CD4-positive, alpha-beta T cell (primary cell): Measurements from ENCODE around the gene ACER3. TPM values are rescaled to one million over a fixed set of nuclear protein-coding genes. Genes with fewer than 3 reads are reported as not detected.

Experiments
- ATAC-seq: fragments of 200-7000 bp; cut with Tn5 transposase; one replicate; pipeline ENCODE4 v1.10.0; 2022; ENCODE audit warnings: mild to moderate bottlenecking; ENCODE audit not compliant: poor library complexity
- CTCF ChIA-PET: fragments of 350-600 bp; sonication (Branson Sonifier 250); formaldehyde crosslinking; loops from one replicate; lab custom pipeline; 2021; ENCODE audit warnings: antibody characterized with exemption, inconsistent platforms; lab: Charles Lee
- POLR2A ChIA-PET: fragments of 350-600 bp; sonication (Branson Sonifier 250); formaldehyde crosslinking; loops from one replicate; lab custom pipeline; 2021; ENCODE audit warnings: antibody characterized with exemption, inconsistent platforms; lab: Charles Lee
- DNase-seq, 14 experiments: peaks; one replicate each; pipeline ENCODE4 v3.0.0-alpha.2; 2013 to 2020; ENCODE audit warnings: mixed read lengths in 2 of 14
- H3K27ac ChIP-seq, 2 donors: one replicate each; pipeline versions ENCODE4 v1.5.1 to v1.7.0; 2013; ENCODE audit warnings: low read length in 2 of 2, low read depth in 1 of 2, mild to moderate bottlenecking in 1 of 2
- H3K27me3 ChIP-seq, 2 experiments: 1 replicate in 1 of 2; 2 replicates in 1 of 2; pipeline versions ENCODE4 v1.6.1 to v1.7.0; 2013; ENCODE audit warnings: low read length in 2 of 2, control low read depth in 1 of 2, mild to moderate bottlenecking in 1 of 2, moderate library complexity in 1 of 2; ENCODE audit not compliant: insufficient read depth in 2 of 2, control insufficient read depth in 1 of 2
- H3K36me3 ChIP-seq: one replicate; pipeline ENCODE4 v1.6.1; 2013; ENCODE audit warnings: low read length, control low read depth; ENCODE audit not compliant: insufficient read depth
- H3K4me1 ChIP-seq: one replicate; pipeline ENCODE4 v1.6.1; 2013; ENCODE audit warnings: low read length, control low read depth; ENCODE audit not compliant: insufficient read depth
- H3K4me3 ChIP-seq: one replicate; pipeline ENCODE4 v1.5.1; 2013; ENCODE audit warnings: mild to moderate bottlenecking, low read length, moderate library complexity
- H3K9me3 ChIP-seq, 2 experiments: 1 replicate in 1 of 2; 2 replicates in 1 of 2; pipeline versions ENCODE4 v1.6.1 to v1.7.0; 2013; ENCODE audit warnings: low read length in 2 of 2, mild to moderate bottlenecking in 2 of 2, control low read depth in 1 of 2, moderate library complexity in 1 of 2; ENCODE audit not compliant: control insufficient read depth in 1 of 2, insufficient read depth in 1 of 2
- H3K27ac Mint-ChIP-seq: one replicate; pipeline ENCODE4 v1.8.0; 2020; ENCODE audit warnings: mixed read lengths
- H3K27me3 Mint-ChIP-seq: one replicate; pipeline ENCODE4 v1.8.0; 2021; ENCODE audit warnings: mixed read lengths
- H3K36me3 Mint-ChIP-seq: one replicate; pipeline ENCODE4 v1.8.0; 2021; ENCODE audit warnings: low read depth, mixed read lengths
- H3K4me1 Mint-ChIP-seq: one replicate; pipeline ENCODE4 v1.8.0; 2021; ENCODE audit warnings: low read depth, mixed read lengths
- H3K4me3 Mint-ChIP-seq: one replicate; pipeline ENCODE4 v1.8.0; 2020; ENCODE audit warnings: mild to moderate bottlenecking, mixed read lengths
- H3K9me3 Mint-ChIP-seq: one replicate; pipeline ENCODE4 v1.8.0; 2020; ENCODE audit warnings: mixed read lengths
- CTCF ChIP-seq: fragments of 200-600 bp; IDR thresholded peaks from one replicate; pipeline ENCODE4 v1.8.0; 2022; ENCODE audit warnings: antibody characterized with exemption, mild to moderate bottlenecking
- intact Hi-C, 2 experiments: fragments of 100-400 bp; cut with DNase I in 1 of 2; cut with micrococcal nuclease in 1 of 2; formaldehyde crosslinking; loops; one replicate each; pipeline versions ENCODE4 v1.15.1 to v1.9.0; 2023 to 2025; cut with DNase I, micrococcal nuclease
- total RNA-seq, 174 experiments: library from RNA in 2 of 174; stranded (reverse) in 2 of 174; gene quantifications; one replicate each; pipeline ENCODE4 v1.2.3 and lab custom pipeline; 2021 to 2026

ACER3 gene
- total RNA-seq, 2 experiments from 2014 or later, result 6.4 to 7.0 TPM

- Mint-ChIP-seq H3K4me3 (peak overlapping the region; percentile 88), H3K9me3 (no peaks in the 10 kb centered on the region), H3K27me3 (no peaks in the 10 kb centered on the region), H3K36me3 (no peaks in the 10 kb centered on the region), H3K4me1 (peaks cover 26% of the 10 kb centered on the region), H3K27ac (peak overlapping the region; percentile 47)
- no peaks in the 10 kb centered on the region for H3K9me3 ChIP-seq
- peaks cover 33% of the 10 kb centered on the region for H3K4me1 ChIP-seq
- H3K27me3 ChIP-seq, result no peaks in the 10 kb centered on the region
- no peak overlapping the region for H3K4me3 ChIP-seq
- ChIA-PET POLR2A (no interaction called here), CTCF (interaction anchor here (1.3 to 1.9 kb wide), 2 partner anchors 16 to 20 kb away, joined by 4 to 5 read pairs; no protein-coding TSS in a partner anchor)
- intact Hi-C loops, result loop anchor here in 1 of 2 experiments (10.0 kb wide), 2 partner anchors 407 to 1507 kb away; partner anchors contain the start of genes NARS2 and PAK1
- TF ChIP-seq CTCF, result no peak
- no peak for ATAC-seq
- no peak overlapping the region for H3K27ac ChIP-seq
- peak in 1 of 14 experiments; percentile 18 for DNase-seq
- no peaks in the 10 kb centered on the region for H3K36me3 ChIP-seq
These were observed 207.2 kb downstream of the ACER3 start for GRCh38 chr11:77067861-77068443.

- Histone ChIP-seq H3K9me3 (no peaks in the 10 kb centered on the region), H3K4me3 (no peak overlapping the region), H3K27me3 (no peaks in the 10 kb centered on the region), H3K4me1 (peaks cover 39% of the 10 kb centered on the region), H3K27ac (no peak overlapping the region), H3K36me3 (no peaks in the 10 kb centered on the region)
- Mint-ChIP-seq H3K36me3 (no peaks in the 10 kb centered on the region), H3K4me3 (peak overlapping the region; percentile 88), H3K4me1 (peaks cover 31% of the 10 kb centered on the region), H3K9me3 (no peaks in the 10 kb centered on the region), H3K27ac (no peak overlapping the region), H3K27me3 (no peaks in the 10 kb centered on the region)
- intact Hi-C loops, result loop anchor here in 1 of 2 experiments (10.0 kb wide), 2 partner anchors 406 to 1506 kb away; partner anchors contain the start of genes NARS2 and PAK1
- DNase-seq, result peak in 1 of 14 experiments; percentile 6
- ATAC-seq, result no peak
- TF ChIP-seq CTCF, result no peak
- POLR2A ChIA-PET, result no interaction called here
- CTCF ChIA-PET, result interaction anchor here (1.9 kb wide), 1 partner anchor 21 kb away, joined by 5 read pairs; no protein-coding TSS in a partner anchor
These were observed 208.0 kb downstream of the ACER3 start for GRCh38 chr11:77068457-77069335.

GRCh38 chr11:77069336-77069968, 208.7 kb downstream of the ACER3 start:
- Histone ChIP-seq H3K4me3 (no peak overlapping the region), H3K4me1 (peaks cover 39% of the 10 kb centered on the region), H3K27me3 (no peaks in the 10 kb centered on the region), H3K36me3 (no peaks in the 10 kb centered on the region), H3K9me3 (no peaks in the 10 kb centered on the region), H3K27ac (no peak overlapping the region)
- Mint-ChIP-seq H3K4me1 (peaks cover 31% of the 10 kb centered on the region), H3K9me3 (no peaks in the 10 kb centered on the region), H3K4me3 (peak overlapping the region; percentile 68), H3K27ac (no peak overlapping the region), H3K27me3 (no peaks in the 10 kb centered on the region), H3K36me3 (no peaks in the 10 kb centered on the region)
- ChIA-PET CTCF (interaction anchor here (1.9 kb wide), 1 partner anchor 22 kb away, joined by 5 read pairs; no protein-coding TSS in a partner anchor), POLR2A (no interaction called here)
- peak in 1 of 14 experiments; percentile 4 for DNase-seq
- intact Hi-C loops, result loop anchor here in 1 of 2 experiments (10.0 kb wide), 2 partner anchors 405 to 1505 kb away; partner anchors contain the start of genes NARS2 and PAK1
- no peak for ATAC-seq
- TF ChIP-seq CTCF, result no peak
